Panc1 (cell line): ENCODE data around the gene HOXC9. TPM values are rescaled to one million over a fixed set of nuclear protein-coding genes. Genes with fewer than 3 reads are reported as not detected.
A peak's percentile ranks its signal among the peaks of the same experiment; 100 is the strongest.

Experiments used
- ATAC-seq: fragments of 200-7000 bp; cut with Tn5 transposase; 2 replicates; pipeline ENCODE4 v1.9.1; 2020; ENCODE audit warnings: mild to moderate bottlenecking, moderate library complexity
- BruUV-seq: library from RNA; stranded (reverse); fragments of 400-500 nt; replicated peaks from 2 replicates; lab custom pipeline; 2021; lab: Mats Ljungman, UMichigan
- CTCF ChIA-PET: fragments of 300-600 bp; sonication (Branson Sonifier 250); formaldehyde crosslinking; loops from one replicate; lab custom pipeline; 2022; ENCODE audit warnings: antibody characterized with exemption; lab: Charles Lee
- POLR2A ChIA-PET: fragments of 300-600 bp; sonication (Branson Sonifier 250); formaldehyde crosslinking; loops from one replicate; lab custom pipeline; 2022; ENCODE audit warnings: antibody characterized with exemption; lab: Charles Lee
- DNase-seq: peaks from one replicate; pipeline ENCODE4 v3.0.0-alpha.2; 2010; ENCODE audit warnings: low read depth, low spot score
- H3K27ac ChIP-seq: 2 replicates; pipeline ENCODE4 v1.5.1; 2011; ENCODE audit warnings: mild to moderate bottlenecking, low read length, inconsistent platforms
- H3K27me3 ChIP-seq: fragments of 200-500 bp; sonication (Bioruptor generic); 2 replicates; pipeline ENCODE4 v1.6.0; 2014; ENCODE audit warnings: low read length, inconsistent platforms; ENCODE audit not compliant: control insufficient read depth, insufficient read depth
- H3K36me3 ChIP-seq: fragments of 200-500 bp; sonication (Bioruptor generic); 2 replicates; pipeline ENCODE4 v1.5.1; 2014; ENCODE audit warnings: inconsistent platforms, mild to moderate bottlenecking, low read length, moderate library complexity; ENCODE audit not compliant: control insufficient read depth, insufficient read depth
- H3K4me1 ChIP-seq: 2 replicates; pipeline ENCODE4 v1.5.1; 2011; ENCODE audit warnings: inconsistent platforms, mild to moderate bottlenecking, low read length, moderate library complexity; ENCODE audit not compliant: control insufficient read depth, insufficient read depth
- H3K4me3 ChIP-seq, 2 experiments: 2 replicates each; pipeline ENCODE4 v1.5.1; 2011 to 2012; ENCODE audit warnings: low read depth in 2 of 2, low read length in 2 of 2, mild to moderate bottlenecking in 2 of 2, inconsistent platforms in 1 of 2, moderate library complexity in 1 of 2
- H3K9me3 ChIP-seq: fragments of 200-500 bp; sonication (Bioruptor generic); 2 replicates; pipeline ENCODE4 v1.5.1; 2014; ENCODE audit warnings: low read depth, mild to moderate bottlenecking, inconsistent platforms, low read length, moderate library complexity; ENCODE audit not compliant: control insufficient read depth, insufficient read depth
- POLR2AphosphoS5 ChIP-seq: IDR thresholded peaks from 2 replicates; pipeline ENCODE4 v1.6.1; 2012; ENCODE audit warnings: mild to moderate bottlenecking, low read depth, low read length, moderate library complexity
- SIN3A ChIP-seq: IDR thresholded peaks from 2 replicates; pipeline ENCODE4 v1.6.1; 2012; ENCODE audit warnings: low read depth, mild to moderate bottlenecking, low read length, moderate library complexity, borderline replicate concordance; ENCODE audit not compliant: insufficient read depth
- TCF7L2 ChIP-seq: IDR thresholded peaks from 2 replicates; pipeline ENCODE4 v1.6.1; 2011; ENCODE audit warnings: mild to moderate bottlenecking, low read depth, low read length, inconsistent platforms
- in situ Hi-C: cut with HindIII; loops from 2 replicates; pipeline ENCODE4 v1.10.0; 2016; ENCODE audit warnings: low sequenced_read_pairs, low pct_unique_long_range_greater_than_20kb
- intact Hi-C: fragments of 100-400 bp; cut with micrococcal nuclease; formaldehyde crosslinking; loops from one replicate; pipeline ENCODE4 v1.10.0; 2022; ENCODE audit not compliant: unreplicated experiment
- total RNA-seq: library from RNA; stranded (reverse); gene quantifications from one replicate; pipeline ENCODE4 v1.2.1, GENCODE V29; 2021; ENCODE audit not compliant: unreplicated experiment
- TF ChIP-seq, protein P1 (sequence below), 2 experiments: IDR thresholded peaks; 2 replicates each; pipeline ENCODE4 v1.6.1; 2011 to 2012; ENCODE audit warnings: low read depth in 2 of 2, control low read depth in 1 of 2, low read length in 1 of 2, mild to moderate bottlenecking in 1 of 2, moderate library complexity in 1 of 2; ENCODE audit not compliant: insufficient read depth in 1 of 2
- TF ChIP-seq, protein P2 (sequence below): fragments of 450-650 bp; IDR thresholded peaks from 2 replicates; pipeline ENCODE4 v1.5.1; 2017; ENCODE audit warnings: mild to moderate bottlenecking

The HOXC9 gene
- total RNA-seq, 1 experiment from 2014 or later: 37.2 TPM

DNA sequence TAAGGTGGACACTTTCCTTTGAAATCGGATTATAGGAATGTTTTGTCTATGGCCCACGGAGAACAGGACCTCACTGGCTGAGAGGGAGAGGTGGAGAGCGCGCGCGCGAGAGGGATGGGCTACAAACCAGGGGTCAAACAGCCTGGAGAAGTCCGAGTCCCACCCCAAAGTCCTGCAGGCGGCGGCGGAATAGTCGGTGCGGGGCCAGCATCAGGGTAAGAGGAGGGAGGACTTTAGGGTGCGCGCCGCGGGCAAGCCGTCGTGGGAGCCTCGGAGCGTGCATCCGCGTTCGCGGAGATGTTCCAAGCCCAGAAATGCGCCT, 5.5 kb downstream of the HOXC9 start:
- H3K27me3 ChIP-seq: no peaks in the 10 kb centered on the region
- intact Hi-C loops (no loop called here), in situ Hi-C loops (no loop called here)
- ChIA-PET POLR2A (interaction anchor here (0.5 to 0.7 kb wide), 2 partner anchors 50 to 186 kb away, joined by 3 to 7 read pairs; no protein-coding TSS in a partner anchor), CTCF (interaction anchor here (0.6 to 1.1 kb wide), 6 partner anchors 12 to 253 kb away, joined by 3 to 7 read pairs (median 3); no protein-coding TSS in a partner anchor)
- H3K4me1 ChIP-seq: peaks cover 44% of the 10 kb centered on the region
- no TSS peak for BruUV-seq
- peak overlapping the region; percentile 47 to 66 for H3K4me3 ChIP-seq
- no peak for DNase-seq
- peak overlapping the region; percentile 99 for H3K27ac ChIP-seq
- H3K9me3 ChIP-seq: no peaks in the 10 kb centered on the region
- TF ChIP-seq SIN3A: no peak
- TF ChIP-seq, protein P1, sequence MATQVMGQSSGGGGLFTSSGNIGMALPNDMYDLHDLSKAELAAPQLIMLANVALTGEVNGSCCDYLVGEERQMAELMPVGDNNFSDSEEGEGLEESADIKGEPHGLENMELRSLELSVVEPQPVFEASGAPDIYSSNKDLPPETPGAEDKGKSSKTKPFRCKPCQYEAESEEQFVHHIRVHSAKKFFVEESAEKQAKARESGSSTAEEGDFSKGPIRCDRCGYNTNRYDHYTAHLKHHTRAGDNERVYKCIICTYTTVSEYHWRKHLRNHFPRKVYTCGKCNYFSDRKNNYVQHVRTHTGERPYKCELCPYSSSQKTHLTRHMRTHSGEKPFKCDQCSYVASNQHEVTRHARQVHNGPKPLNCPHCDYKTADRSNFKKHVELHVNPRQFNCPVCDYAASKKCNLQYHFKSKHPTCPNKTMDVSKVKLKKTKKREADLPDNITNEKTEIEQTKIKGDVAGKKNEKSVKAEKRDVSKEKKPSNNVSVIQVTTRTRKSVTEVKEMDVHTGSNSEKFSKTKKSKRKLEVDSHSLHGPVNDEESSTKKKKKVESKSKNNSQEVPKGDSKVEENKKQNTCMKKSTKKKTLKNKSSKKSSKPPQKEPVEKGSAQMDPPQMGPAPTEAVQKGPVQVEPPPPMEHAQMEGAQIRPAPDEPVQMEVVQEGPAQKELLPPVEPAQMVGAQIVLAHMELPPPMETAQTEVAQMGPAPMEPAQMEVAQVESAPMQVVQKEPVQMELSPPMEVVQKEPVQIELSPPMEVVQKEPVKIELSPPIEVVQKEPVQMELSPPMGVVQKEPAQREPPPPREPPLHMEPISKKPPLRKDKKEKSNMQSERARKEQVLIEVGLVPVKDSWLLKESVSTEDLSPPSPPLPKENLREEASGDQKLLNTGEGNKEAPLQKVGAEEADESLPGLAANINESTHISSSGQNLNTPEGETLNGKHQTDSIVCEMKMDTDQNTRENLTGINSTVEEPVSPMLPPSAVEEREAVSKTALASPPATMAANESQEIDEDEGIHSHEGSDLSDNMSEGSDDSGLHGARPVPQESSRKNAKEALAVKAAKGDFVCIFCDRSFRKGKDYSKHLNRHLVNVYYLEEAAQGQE (IDR thresholded peaks at IDR 0.05; ENCODE audit: insufficient read depth in 1 of 2, low read depth in 2 of 2, low read length in 1 of 2): no peak
- TF ChIP-seq POLR2AphosphoS5: no peak
- 0 out of 2 replicates have a peak, but pooled peaks have one; percentile 17 for TF ChIP-seq TCF7L2
- H3K36me3 ChIP-seq: peaks cover 3% of the 10 kb centered on the region; the same call in 1 of the 2 replicates
- peak; percentile 18 for ATAC-seq

DNA sequence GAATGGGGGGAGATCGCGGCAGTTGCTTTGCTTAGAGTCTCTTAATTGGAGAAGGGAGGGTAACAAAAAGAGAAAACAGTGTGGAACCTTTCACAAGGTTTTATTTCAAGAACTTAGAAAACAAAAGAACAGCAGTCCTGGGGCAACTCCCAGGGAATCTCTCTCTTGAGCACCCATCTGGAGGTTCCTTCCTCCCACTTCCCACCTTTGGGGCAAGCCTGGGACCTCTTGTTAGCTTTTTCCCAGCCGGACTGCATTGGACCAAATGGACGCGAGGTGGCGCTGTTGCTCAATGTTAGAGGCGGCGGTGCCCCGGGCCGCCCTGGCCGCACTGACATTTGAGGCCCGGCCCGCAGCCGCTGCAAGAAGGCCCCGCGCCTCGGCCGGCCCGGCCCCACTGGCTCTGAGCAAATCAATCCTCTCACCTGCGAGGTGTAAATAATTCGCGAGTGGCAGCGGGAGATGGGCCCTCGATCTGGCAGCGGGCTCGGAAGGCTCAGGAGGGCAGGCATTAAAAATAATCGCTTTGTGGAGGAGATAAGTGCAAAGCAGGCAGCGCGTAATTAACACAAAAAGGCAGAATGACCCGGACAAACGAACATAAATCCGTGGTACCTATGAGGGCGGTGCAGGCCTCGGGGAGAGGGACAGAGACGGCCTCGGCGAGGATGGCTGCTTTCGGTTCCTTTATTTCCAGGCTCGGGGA, 6.0 kb downstream of the HOXC9 start:
- intact Hi-C loops (loop anchor here (1.0 kb wide), 3 partner anchors 15 to 195 kb away; no protein-coding TSS in a partner anchor), in situ Hi-C loops (no loop called here)
- H3K27ac ChIP-seq: peak overlapping the region; percentile 99
- ATAC-seq: peak; percentile 56
- H3K27me3 ChIP-seq: no peaks in the 10 kb centered on the region
- H3K36me3 ChIP-seq: peaks cover 3% of the 10 kb centered on the region; the same call in 1 of the 2 replicates
- TF ChIP-seq POLR2AphosphoS5 (no peak; the same call in 1 of the 2 replicates), TCF7L2 (no peak), SIN3A (peak; percentile 72; the same call in 1 of the 2 replicates)
- TF ChIP-seq, protein P2, sequence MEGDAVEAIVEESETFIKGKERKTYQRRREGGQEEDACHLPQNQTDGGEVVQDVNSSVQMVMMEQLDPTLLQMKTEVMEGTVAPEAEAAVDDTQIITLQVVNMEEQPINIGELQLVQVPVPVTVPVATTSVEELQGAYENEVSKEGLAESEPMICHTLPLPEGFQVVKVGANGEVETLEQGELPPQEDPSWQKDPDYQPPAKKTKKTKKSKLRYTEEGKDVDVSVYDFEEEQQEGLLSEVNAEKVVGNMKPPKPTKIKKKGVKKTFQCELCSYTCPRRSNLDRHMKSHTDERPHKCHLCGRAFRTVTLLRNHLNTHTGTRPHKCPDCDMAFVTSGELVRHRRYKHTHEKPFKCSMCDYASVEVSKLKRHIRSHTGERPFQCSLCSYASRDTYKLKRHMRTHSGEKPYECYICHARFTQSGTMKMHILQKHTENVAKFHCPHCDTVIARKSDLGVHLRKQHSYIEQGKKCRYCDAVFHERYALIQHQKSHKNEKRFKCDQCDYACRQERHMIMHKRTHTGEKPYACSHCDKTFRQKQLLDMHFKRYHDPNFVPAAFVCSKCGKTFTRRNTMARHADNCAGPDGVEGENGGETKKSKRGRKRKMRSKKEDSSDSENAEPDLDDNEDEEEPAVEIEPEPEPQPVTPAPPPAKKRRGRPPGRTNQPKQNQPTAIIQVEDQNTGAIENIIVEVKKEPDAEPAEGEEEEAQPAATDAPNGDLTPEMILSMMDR: peak; percentile 91
- TF ChIP-seq, protein P1 (IDR thresholded peaks at IDR 0.05; ENCODE audit: insufficient read depth in 1 of 2, low read depth in 2 of 2, low read length in 1 of 2): no peak
- no peak for DNase-seq
- H3K4me1 ChIP-seq: peaks cover 44% of the 10 kb centered on the region
- no peaks in the 10 kb centered on the region for H3K9me3 ChIP-seq
- H3K4me3 ChIP-seq: peak overlapping the region; percentile 47 to 66
- POLR2A ChIA-PET: interaction anchor here (0.5 kb wide), 1 partner anchor 50 kb away, joined by 3 read pairs; no protein-coding TSS in a partner anchor
- BruUV-seq: no TSS peak
- CTCF ChIA-PET: interaction anchor here (0.6 to 1.1 kb wide), 7 partner anchors 12 to 253 kb away, joined by 3 to 7 read pairs (median 3); no protein-coding TSS in a partner anchor
